ENCODE results near the gene SNRNP200. TPM values are rescaled to one million over a fixed set of nuclear protein-coding genes. Genes with fewer than 3 reads are reported as not detected.

Gene SNRNP200
- total and polyA plus RNA-seq, 4 donors: 65.9 to 106 (median 88.0) TPM

GRCh38 chr2:96326990-96327820, 21.9 kb upstream of the SNRNP200 start:
- DNase-seq (no peak), ATAC-seq (ENCODE audit: insufficient read depth, low FRiP score) (no peak)
- no peak for TF ChIP-seq CTCF (IDR thresholded peaks at IDR 0.05; ENCODE audit: control extremely low read depth, extremely low read depth)
- H3K4me3 ChIP-seq: no peak overlapping the region
- peaks cover 0 to 24% (median 0%) of the 10 kb centered on the region in 5 donors for H3K4me1 ChIP-seq (ENCODE audit: control insufficient read depth in 5 of 5, insufficient read depth in 5 of 5, low read length in 5 of 5)
- no peak overlapping the region for H3K27ac ChIP-seq (ENCODE audit: low read depth in 1 of 2, low read length in 1 of 2)
- no peak overlapping the region for H3K9ac ChIP-seq (ENCODE audit: insufficient read depth in 1 of 2, low read length in 2 of 2)
- no peaks in the 10 kb centered on the region for H3K9me3 ChIP-seq (ENCODE audit: control insufficient read depth in 4 of 4, insufficient read depth in 3 of 4, low read length in 3 of 4)
- peaks cover 0 to 3% (median 0%) of the 10 kb centered on the region in 4 donors for H3K36me3 ChIP-seq (ENCODE audit: control insufficient read depth in 4 of 4, insufficient read depth in 4 of 4, low read length in 4 of 4)
- WGBS, 2 donors: 91 to 95% methylated on average over 21 of the region's 21 CpGs
- peaks cover 0 to 16% (median 10%) of the 10 kb centered on the region in 3 donors for H3K27me3 ChIP-seq (ENCODE audit: control insufficient read depth in 3 of 3, insufficient read depth in 3 of 3, low read length in 2 of 3)

GRCh38 chr2:96326564-96326963, 21.2 kb upstream of the SNRNP200 start:
- DNase-seq: no peak
- peaks cover 0 to 30% (median 4%) of the 10 kb centered on the region in 5 donors for H3K4me1 ChIP-seq (ENCODE audit: control insufficient read depth in 5 of 5, insufficient read depth in 5 of 5, low read length in 5 of 5)
- H3K36me3 ChIP-seq (ENCODE audit: control insufficient read depth in 4 of 4, insufficient read depth in 4 of 4, low read length in 4 of 4): peaks cover 0 to 3% (median 0%) of the 10 kb centered on the region in 4 donors
- WGBS, 2 donors: 97% methylated on average over 8 of the region's 8 CpGs
- H3K27ac ChIP-seq (ENCODE audit: low read depth in 1 of 2, low read length in 1 of 2): no peak overlapping the region
- H3K27me3 ChIP-seq (ENCODE audit: control insufficient read depth in 3 of 3, insufficient read depth in 3 of 3, low read length in 2 of 3): peaks cover 0 to 20% (median 14%) of the 10 kb centered on the region in 3 donors
- TF ChIP-seq CTCF (IDR thresholded peaks at IDR 0.05; ENCODE audit: control extremely low read depth, extremely low read depth): no peak
- no peak for ATAC-seq (ENCODE audit: insufficient read depth, low FRiP score)
- H3K9ac ChIP-seq (ENCODE audit: insufficient read depth in 1 of 2, low read length in 2 of 2): no peak overlapping the region
- H3K9me3 ChIP-seq (ENCODE audit: control insufficient read depth in 4 of 4, insufficient read depth in 3 of 4, low read length in 3 of 4): no peaks in the 10 kb centered on the region
- no peak overlapping the region for H3K4me3 ChIP-seq

- peaks cover 0 to 25% (median 17%) of the 10 kb centered on the region in 3 donors for H3K27me3 ChIP-seq (ENCODE audit: control insufficient read depth in 3 of 3, insufficient read depth in 3 of 3, low read length in 2 of 3)
Observed at GRCh38 chr2:96325884-96326255, 20.5 kb upstream of the SNRNP200 start.

More at GRCh38 chr2:96325884-96326255, 20.5 kb upstream of the SNRNP200 start:
- no peak for ATAC-seq (ENCODE audit: insufficient read depth, low FRiP score)
- Histone ChIP-seq H3K36me3 (ENCODE audit: control insufficient read depth in 4 of 4, insufficient read depth in 4 of 4, low read length in 4 of 4) (peaks cover 0 to 3% (median 0%) of the 10 kb centered on the region in 4 donors), H3K4me1 (ENCODE audit: control insufficient read depth in 5 of 5, insufficient read depth in 5 of 5, low read length in 5 of 5) (peaks cover 0 to 36% (median 7%) of the 10 kb centered on the region in 5 donors), H3K27ac (ENCODE audit: low read depth in 1 of 2, low read length in 1 of 2) (no peak overlapping the region), H3K4me3 (no peak overlapping the region), H3K9ac (ENCODE audit: insufficient read depth in 1 of 2, low read length in 2 of 2) (peak overlapping the region in 1 of 2 donors; percentile 27), H3K9me3 (ENCODE audit: control insufficient read depth in 4 of 4, insufficient read depth in 3 of 4, low read length in 3 of 4) (no peaks in the 10 kb centered on the region)
- no peak for DNase-seq
- no peak for TF ChIP-seq CTCF (IDR thresholded peaks at IDR 0.05; ENCODE audit: control extremely low read depth, extremely low read depth)
- WGBS, 2 donors: 34 to 48% methylated on average over 8 of the region's 8 CpGs
